ENCODE measurements around the gene RCCD1. TPM values are rescaled to one million over a fixed set of nuclear protein-coding genes. Genes with fewer than 3 reads are reported as not detected.

Gene RCCD1
- total and polyA plus RNA-seq, 12 donors = 5.5 to 11.8 (median 7.6) TPM

- H3K4me1 ChIP-seq = peaks cover 0 to 21% (median 5%) of the 10 kb centered on the region in 9 donors
- peaks cover 0 to 25% (median 9%) of the 10 kb centered on the region in 9 donors for H3K36me3 ChIP-seq
- no peaks in the 10 kb centered on the region for H3K9me3 ChIP-seq
- no peak for TF ChIP-seq CTCF (IDR thresholded peaks at IDR 0.05)
- H3K27ac ChIP-seq = peak overlapping the region in 9 of 10 donors; percentile 68 to 93 (median 80)
- intact Hi-C loops (cut with DNase I) = loop anchor here in 3 of 10 donors (2.0 to 5.0 kb wide), 2 partner anchors 29 to 37 kb away; partner anchors contain the start of gene VPS33B (in 2 of the 3)
- WGBS, 2 donors = 0% methylated on average over 38 to 50 of the region's 50 CpGs
- peak in 1 of 2 donors; percentile 5 for DNase-seq
- H3K27me3 ChIP-seq = no peaks in the 10 kb centered on the region
- ATAC-seq = peak in 6 of 8 donors; percentile 10 to 53 (median 24)
- peak overlapping the region; percentile 63 to 96 (median 83) for H3K4me3 ChIP-seq
These were observed 39.4 kb downstream of the RCCD1 start for GRCh38 chr15:90994059-90994416.

- intact Hi-C loops (cut with DNase I) = loop anchor here in 3 of 10 donors (2.0 to 5.0 kb wide), 2 partner anchors 28 to 37 kb away; partner anchors contain the start of gene VPS33B (in 2 of the 3)
- peak; percentile 98 to 99 for DNase-seq
- peaks cover 0 to 31% (median 14%) of the 10 kb centered on the region in 9 donors for H3K36me3 ChIP-seq
- TF ChIP-seq CTCF (IDR thresholded peaks at IDR 0.05) = no peak
- 1% methylated on average over 75 of the region's 75 CpGs for WGBS, 2 donors
- ATAC-seq = peak; percentile 100
- no peaks in the 10 kb centered on the region for H3K9me3 ChIP-seq
- H3K27ac ChIP-seq = peak within 1 kb of the TSS; percentile 4 to 93 (median 81)
- H3K4me3 ChIP-seq = peak within 1 kb of the TSS; percentile 63 to 96 (median 83)
- peaks cover 0 to 18% (median 5%) of the 10 kb centered on the region in 9 donors for H3K4me1 ChIP-seq
- H3K27me3 ChIP-seq = no peaks in the 10 kb centered on the region
These were observed 40.0 kb downstream of the RCCD1 start, which contains the start of gene PRC1 for GRCh38 chr15:90994417-90995311. Gene PRC1, minus strand, starts transcription at chr15:90994535. Its CDS starts 118 bp downstream, at chr15:90994417.

- Histone ChIP-seq H3K4me3 (no peak overlapping the region), H3K9me3 (no peaks in the 10 kb centered on the region), H3K4me1 (peaks cover 0 to 9% (median 2%) of the 10 kb centered on the region in 9 donors), H3K27me3 (no peaks in the 10 kb centered on the region), H3K27ac (no peak overlapping the region), H3K36me3 (peaks cover 0 to 72% (median 42%) of the 10 kb centered on the region in 9 donors)
- DNase-seq (no peak), ATAC-seq (no peak)
- no peak for TF ChIP-seq CTCF (IDR thresholded peaks at IDR 0.05)
- intact Hi-C loops (cut with DNase I) = no loop called here
- 69 to 81% methylated on average over 8 of the region's 8 CpGs for WGBS, 2 donors
These were observed 44.1 kb downstream of the RCCD1 start for GRCh38 chr15:90998737-90999136.

GRCh38 chr15:91001209-91001608, 46.5 kb downstream of the RCCD1 start:
- 92 to 97% methylated on average over 3 of the region's 3 CpGs for WGBS, 2 donors
- H3K4me3 ChIP-seq = no peak overlapping the region
- TF ChIP-seq CTCF (IDR thresholded peaks at IDR 0.05) = no peak
- no peaks in the 10 kb centered on the region for H3K27me3 ChIP-seq
- intact Hi-C loops (cut with DNase I) = no loop called here
- H3K27ac ChIP-seq = no peak overlapping the region
- ATAC-seq = no peak
- peaks cover 0 to 96% (median 64%) of the 10 kb centered on the region in 9 donors for H3K36me3 ChIP-seq
- no peaks in the 10 kb centered on the region for H3K9me3 ChIP-seq
- no peaks in the 10 kb centered on the region for H3K4me1 ChIP-seq
- DNase-seq = no peak
